CD4-positive, alpha-beta T cell (primary cell): Measurements from ENCODE around the gene SLC35E2B. TPM values are rescaled to one million over a fixed set of nuclear protein-coding genes. Genes with fewer than 3 reads are reported as not detected.
A peak's percentile ranks its signal among the peaks of the same experiment; 100 is the strongest.
"Not testable (repeated sequence)": the region's sequence is repeated elsewhere in the genome, so short reads cannot be mapped to it uniquely, and the experiment has no call there.

Experiments
- ATAC-seq: fragments of 200-7000 bp; cut with Tn5 transposase; one replicate; pipeline ENCODE4 v1.10.0; 2022; ENCODE audit warnings: mild to moderate bottlenecking; ENCODE audit not compliant: poor library complexity
- CTCF ChIA-PET: fragments of 350-600 bp; sonication (Branson Sonifier 250); formaldehyde crosslinking; loops from one replicate; lab custom pipeline; 2021; ENCODE audit warnings: antibody characterized with exemption, inconsistent platforms; lab: Charles Lee
- POLR2A ChIA-PET: fragments of 350-600 bp; sonication (Branson Sonifier 250); formaldehyde crosslinking; loops from one replicate; lab custom pipeline; 2021; ENCODE audit warnings: antibody characterized with exemption, inconsistent platforms; lab: Charles Lee
- DNase-seq, 14 experiments: peaks; one replicate each; pipeline ENCODE4 v3.0.0-alpha.2; 2013 to 2020; ENCODE audit warnings: mixed read lengths in 2 of 14
- H3K27ac ChIP-seq, 2 donors: one replicate each; pipeline versions ENCODE4 v1.5.1 to v1.7.0; 2013; ENCODE audit warnings: low read length in 2 of 2, low read depth in 1 of 2, mild to moderate bottlenecking in 1 of 2
- H3K27me3 ChIP-seq, 2 experiments: 1 replicate in 1 of 2; 2 replicates in 1 of 2; pipeline versions ENCODE4 v1.6.1 to v1.7.0; 2013; ENCODE audit warnings: low read length in 2 of 2, control low read depth in 1 of 2, mild to moderate bottlenecking in 1 of 2, moderate library complexity in 1 of 2; ENCODE audit not compliant: insufficient read depth in 2 of 2, control insufficient read depth in 1 of 2
- H3K36me3 ChIP-seq: one replicate; pipeline ENCODE4 v1.6.1; 2013; ENCODE audit warnings: low read length, control low read depth; ENCODE audit not compliant: insufficient read depth
- H3K4me1 ChIP-seq: one replicate; pipeline ENCODE4 v1.6.1; 2013; ENCODE audit warnings: low read length, control low read depth; ENCODE audit not compliant: insufficient read depth
- H3K4me3 ChIP-seq: one replicate; pipeline ENCODE4 v1.5.1; 2013; ENCODE audit warnings: mild to moderate bottlenecking, low read length, moderate library complexity
- H3K9me3 ChIP-seq, 2 experiments: 1 replicate in 1 of 2; 2 replicates in 1 of 2; pipeline versions ENCODE4 v1.6.1 to v1.7.0; 2013; ENCODE audit warnings: low read length in 2 of 2, mild to moderate bottlenecking in 2 of 2, control low read depth in 1 of 2, moderate library complexity in 1 of 2; ENCODE audit not compliant: control insufficient read depth in 1 of 2, insufficient read depth in 1 of 2
- H3K27ac Mint-ChIP-seq: one replicate; pipeline ENCODE4 v1.8.0; 2020; ENCODE audit warnings: mixed read lengths
- H3K27me3 Mint-ChIP-seq: one replicate; pipeline ENCODE4 v1.8.0; 2021; ENCODE audit warnings: mixed read lengths
- H3K36me3 Mint-ChIP-seq: one replicate; pipeline ENCODE4 v1.8.0; 2021; ENCODE audit warnings: low read depth, mixed read lengths
- H3K4me1 Mint-ChIP-seq: one replicate; pipeline ENCODE4 v1.8.0; 2021; ENCODE audit warnings: low read depth, mixed read lengths
- H3K4me3 Mint-ChIP-seq: one replicate; pipeline ENCODE4 v1.8.0; 2020; ENCODE audit warnings: mild to moderate bottlenecking, mixed read lengths
- H3K9me3 Mint-ChIP-seq: one replicate; pipeline ENCODE4 v1.8.0; 2020; ENCODE audit warnings: mixed read lengths
- intact Hi-C, 2 experiments: fragments of 100-400 bp; cut with DNase I in 1 of 2; cut with micrococcal nuclease in 1 of 2; formaldehyde crosslinking; loops; one replicate each; pipeline versions ENCODE4 v1.15.1 to v1.9.0; 2023 to 2025; cut with DNase I, micrococcal nuclease
- polyA plus RNA-seq, 2 donors: library from polyadenylated mRNA; unstranded; fragments of 120-200 nt; gene quantifications; one replicate each; pipeline ENCODE4 v1.2.1, GENCODE V29; 2013
- total RNA-seq, 174 experiments: library from RNA in 2 of 174; stranded (reverse) in 2 of 174; gene quantifications; one replicate each; pipeline ENCODE4 v1.2.3 and lab custom pipeline; 2021 to 2026

SLC35E2B gene
- 10 to 100 TPM; 43.9 to 45.3 TPM for total RNA-seq
- 72.1 TPM for polyA plus RNA-seq (2013, experiment 1 of 2)
- 71.9 TPM for polyA plus RNA-seq (2013, experiment 2 of 2)
- total RNA-seq (lab: John Stamatoyannopoulos, UW), result 18.2 to 337 (median 124) reads per million in 172 experiments

GRCh38 chr1:1692714-1693647, at the start of gene SLC35E2B:
TSS of gene SLC35E2B (minus strand) at chr1:1692795. CDS start at chr1:1676699, 16,096 bp downstream.
- CTCF ChIA-PET, H3K9me3 Mint-ChIP-seq, H3K27me3 Mint-ChIP-seq, H3K27me3 ChIP-seq, H3K4me1 Mint-ChIP-seq, H3K36me3 ChIP-seq, H3K9me3 ChIP-seq: not testable (repeated sequence)
- Histone ChIP-seq H3K4me1 (peaks cover 11% of the 10 kb centered on the region), H3K27ac (peak within 1 kb of the TSS; percentile 79 to 88), H3K4me3 (peak within 1 kb of the TSS; percentile 53)
- intact Hi-C loops, result loop anchor here in 1 of 2 experiments (10.0 kb wide), 1 partner anchor 52 kb away; no protein-coding TSS in a partner anchor
- peak; percentile 72 to 97 (median 95) for DNase-seq
- POLR2A ChIA-PET, result interaction anchor here (0.6 kb wide), 1 partner anchor 63 kb away, joined by 3 read pairs; no protein-coding TSS in a partner anchor
- H3K36me3 Mint-ChIP-seq, result peaks cover 11% of the 10 kb centered on the region
- H3K27ac Mint-ChIP-seq, result peak within 1 kb of the TSS; percentile 94
- H3K4me3 Mint-ChIP-seq, result peak within 1 kb of the TSS; percentile 92
- peak; percentile 69 for ATAC-seq

GRCh38 chr1:1741013-1741412, 48.4 kb upstream of the SLC35E2B start:
- ATAC-seq, H3K27ac ChIP-seq, H3K4me3 ChIP-seq, H3K9me3 ChIP-seq, H3K9me3 Mint-ChIP-seq, H3K4me3 Mint-ChIP-seq, H3K27me3 ChIP-seq, H3K27me3 Mint-ChIP-seq, POLR2A ChIA-PET, H3K4me1 ChIP-seq, H3K4me1 Mint-ChIP-seq, H3K27ac Mint-ChIP-seq, H3K36me3 ChIP-seq, H3K36me3 Mint-ChIP-seq, CTCF ChIA-PET: not testable (repeated sequence)
- intact Hi-C loops, result loop anchor here in 1 of 2 experiments (10.0 kb wide), 1 partner anchor 46 kb away; the partner anchor contains the start of gene SLC35E2B
- peak in 1 of 14 experiments; percentile 14 for DNase-seq

GRCh38 chr1:1738799-1739337, 46.3 kb upstream of the SLC35E2B start:
- H3K27ac ChIP-seq, H3K9me3 Mint-ChIP-seq, POLR2A ChIA-PET, H3K4me3 ChIP-seq, H3K4me3 Mint-ChIP-seq, DNase-seq, H3K4me1 ChIP-seq, H3K27me3 Mint-ChIP-seq, H3K27me3 ChIP-seq, H3K27ac Mint-ChIP-seq, H3K4me1 Mint-ChIP-seq, CTCF ChIA-PET, H3K9me3 ChIP-seq, intact Hi-C loops: not testable (repeated sequence)
- ATAC-seq, result peak; percentile 52
- H3K36me3 Mint-ChIP-seq, result peaks cover 17% of the 10 kb centered on the region
- peaks cover 13% of the 10 kb centered on the region for H3K36me3 ChIP-seq

GRCh38 chr1:1737675-1738590, 45.3 kb upstream of the SLC35E2B start:
- H3K27me3 ChIP-seq, intact Hi-C loops, H3K9me3 ChIP-seq, H3K27ac Mint-ChIP-seq, H3K4me1 Mint-ChIP-seq, H3K27ac ChIP-seq, H3K4me3 ChIP-seq, H3K4me1 ChIP-seq, ATAC-seq, POLR2A ChIA-PET, H3K27me3 Mint-ChIP-seq, H3K4me3 Mint-ChIP-seq, CTCF ChIA-PET, H3K9me3 Mint-ChIP-seq: not testable (repeated sequence)
- H3K36me3 ChIP-seq, result peaks cover 16% of the 10 kb centered on the region
- peak in 1 of 14 experiments; percentile 7 for DNase-seq
- peaks cover 15% of the 10 kb centered on the region for H3K36me3 Mint-ChIP-seq
